ENCODE measurements around the gene ARHGAP32.
"Not testable (repeated sequence)": the region's sequence is repeated elsewhere in the genome, so short reads cannot be mapped to it uniquely, and the experiment has no call there.

ARHGAP32 gene

DNA sequence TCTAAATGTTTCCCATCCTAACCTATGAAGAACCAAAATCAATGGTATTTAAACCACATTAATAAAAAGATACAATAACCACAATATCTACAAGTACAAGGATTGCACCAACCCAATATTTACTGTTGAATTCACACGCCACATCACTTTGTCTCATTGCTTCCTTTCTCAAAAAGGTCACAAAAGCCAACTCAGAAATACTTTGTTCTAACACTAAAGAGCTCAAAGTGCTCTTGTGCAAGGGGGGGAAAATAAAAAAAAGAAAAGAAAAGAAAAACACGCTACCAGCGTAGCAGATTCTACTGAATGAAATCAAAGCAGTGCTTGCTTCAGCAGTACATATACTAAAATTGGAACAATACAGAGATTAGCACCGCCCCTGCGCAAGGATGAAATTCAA, 10.5 kb upstream of the ARHGAP32 start:
- no peak for DNase-seq (ENCODE audit: low spot score)

DNA sequence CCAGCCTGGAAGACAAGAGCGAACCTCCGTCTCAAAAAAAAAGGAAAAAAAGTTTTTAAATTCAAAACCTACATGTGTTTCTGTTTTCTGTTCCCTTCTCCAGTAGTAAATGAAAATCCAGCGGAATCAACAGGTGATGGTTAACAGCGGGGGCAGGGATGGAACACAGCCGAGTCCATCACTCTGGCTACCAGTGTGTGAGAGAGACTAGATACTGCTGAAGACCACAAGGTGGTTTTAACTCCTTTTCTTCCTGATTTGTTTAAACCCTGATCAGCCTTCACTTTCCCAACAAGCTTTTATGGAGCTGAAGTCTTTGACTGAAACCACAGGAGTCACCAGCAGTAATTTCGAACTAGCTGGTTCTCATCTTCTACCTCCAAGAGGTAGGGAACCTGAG, 3.6 kb upstream of the ARHGAP32 start:
- DNase-seq (ENCODE audit: low spot score): no peak

GRCh38 chr11:129191649-129192048, 476 bp downstream of the ARHGAP32 start:
- DNase-seq (ENCODE audit: low spot score): no peak

DNA sequence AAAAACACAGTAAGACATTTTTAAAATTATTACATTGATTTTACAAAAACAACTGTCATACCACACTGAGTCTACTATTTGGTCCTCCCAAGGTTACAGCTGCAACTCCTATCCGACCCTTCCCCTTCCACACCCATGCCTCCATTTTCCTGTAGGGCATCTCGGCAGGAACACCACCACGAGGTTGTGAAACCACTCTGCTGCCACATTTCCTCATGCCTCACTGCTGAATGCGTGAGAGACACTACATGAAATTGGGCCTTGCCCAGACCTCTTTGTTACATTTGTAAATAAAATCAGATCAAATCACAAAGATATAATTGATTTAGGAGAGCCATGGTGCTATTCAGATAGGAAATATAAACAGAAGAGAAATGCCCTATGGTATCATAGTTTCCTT, 2.0 kb downstream of the ARHGAP32 start:
- no peak for DNase-seq (ENCODE audit: low spot score)

DNA sequence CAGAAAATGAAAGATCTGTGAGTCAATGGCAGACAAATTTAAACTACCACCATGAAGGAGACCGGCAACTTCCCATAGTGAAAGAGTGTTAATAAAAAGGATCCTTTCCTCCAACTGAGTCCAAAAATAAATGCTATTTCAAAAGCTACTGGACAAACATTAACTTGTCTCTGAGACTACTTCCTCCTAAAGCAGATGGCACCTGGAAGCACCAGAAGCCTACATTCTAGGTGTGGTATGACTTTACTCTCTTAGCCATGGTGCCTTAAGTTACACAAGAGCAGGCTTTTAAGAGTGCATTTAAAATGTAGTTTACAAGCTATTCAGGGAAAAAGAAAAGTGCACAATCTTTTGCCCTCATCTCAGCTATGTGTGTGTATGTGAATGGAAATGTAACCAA, 2.5 kb downstream of the ARHGAP32 start:
- no peak for DNase-seq (ENCODE audit: low spot score)

- DNase-seq (ENCODE audit: low spot score): not testable (repeated sequence)
Observed at GRCh38 chr11:129185082-129185481, 7.0 kb downstream of the ARHGAP32 start.

DNA sequence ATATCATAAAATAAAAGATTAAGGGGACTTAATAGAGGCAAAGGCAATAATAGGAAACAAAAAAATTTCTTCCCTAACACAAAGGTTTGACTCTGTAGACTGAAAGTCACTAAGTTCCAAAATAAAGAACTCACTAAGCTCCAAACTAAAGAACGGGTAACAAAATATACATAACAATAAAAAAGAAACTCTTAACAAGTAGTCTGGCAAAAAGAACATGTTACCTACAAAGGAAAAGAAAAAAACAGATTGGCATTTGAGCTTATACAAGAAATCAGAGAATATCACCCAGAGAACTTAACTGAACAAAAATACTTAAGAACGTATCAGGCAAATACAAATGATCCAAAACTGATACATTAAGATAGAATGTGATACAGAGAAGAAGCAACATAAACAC, 7.5 kb downstream of the ARHGAP32 start:
- DNase-seq (ENCODE audit: low spot score): no peak

DNA sequence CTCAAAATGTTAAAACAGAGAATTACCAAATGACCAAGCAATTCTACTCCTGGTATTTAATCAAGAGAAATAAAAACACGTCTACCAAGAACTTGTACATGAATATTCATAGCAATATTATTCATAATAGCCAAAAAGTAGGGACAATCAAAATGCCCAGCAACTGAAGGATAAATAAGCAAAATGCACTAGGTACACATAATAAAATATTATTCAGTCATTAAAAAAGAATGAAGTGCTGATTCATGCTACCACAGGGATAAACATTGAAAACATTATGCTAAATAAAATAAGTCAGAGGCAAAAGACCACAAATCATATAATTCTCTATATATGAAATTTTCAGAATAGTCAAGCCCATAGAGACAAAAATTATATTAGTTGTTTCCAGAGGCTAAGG, 24.8 kb downstream of the ARHGAP32 start:
- DNase-seq (ENCODE audit: low spot score): no peak

- no peak for DNase-seq (ENCODE audit: low spot score)
Observed at GRCh38 chr11:129163714-129164164, 28.4 kb downstream of the ARHGAP32 start.

DNA sequence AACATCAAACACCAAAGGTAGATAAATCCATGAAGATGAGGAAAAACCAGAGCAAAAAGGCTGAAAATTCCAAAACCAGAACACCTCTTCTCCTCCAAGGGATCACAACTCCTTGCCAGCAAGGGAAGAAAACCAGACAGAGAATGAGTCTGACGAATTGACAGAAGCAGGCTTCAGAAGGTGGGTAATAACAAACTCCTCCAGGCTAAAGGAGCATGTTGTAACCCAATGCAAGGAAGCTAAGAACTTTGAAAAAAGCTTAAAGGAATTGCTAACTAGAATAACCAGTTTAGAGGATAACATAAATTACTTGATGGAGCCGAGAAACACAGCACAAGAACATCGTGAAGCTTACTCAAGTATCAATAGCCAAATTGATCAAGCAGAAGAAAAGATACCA, 35.0 kb downstream of the ARHGAP32 start:
- not testable (repeated sequence) for DNase-seq (ENCODE audit: low spot score)

DNA sequence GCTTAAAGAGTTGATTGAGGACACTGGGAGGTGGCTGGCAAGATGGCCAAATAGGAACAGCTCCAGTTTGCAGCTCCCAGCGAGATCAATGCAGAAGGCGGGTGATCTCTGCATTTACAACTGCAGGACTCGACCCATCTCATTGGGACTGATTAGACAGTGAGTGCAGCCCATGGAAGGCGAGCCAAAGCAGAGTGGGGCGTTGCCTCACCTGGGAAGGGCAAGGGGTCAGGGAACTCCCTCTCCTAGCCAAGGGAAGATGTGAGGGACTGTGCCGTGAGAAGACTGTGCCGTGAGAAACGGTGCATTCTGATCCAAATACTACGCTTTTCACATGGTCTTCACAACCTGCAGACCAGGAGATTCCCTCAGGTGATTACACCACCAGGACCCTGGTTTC, 36.4 kb downstream of the ARHGAP32 start:
- DNase-seq (ENCODE audit: low spot score): no peak

GRCh38 chr11:129148487-129148886, 43.6 kb downstream of the ARHGAP32 start:
- DNase-seq (ENCODE audit: low spot score): no peak

- DNase-seq (ENCODE audit: low spot score): no peak
Observed at GRCh38 chr11:129146191-129146590, 45.9 kb downstream of the ARHGAP32 start.

- no peak for DNase-seq (ENCODE audit: low spot score)
Observed at GRCh38 chr11:129145276-129145675, 46.8 kb downstream of the ARHGAP32 start.

DNA sequence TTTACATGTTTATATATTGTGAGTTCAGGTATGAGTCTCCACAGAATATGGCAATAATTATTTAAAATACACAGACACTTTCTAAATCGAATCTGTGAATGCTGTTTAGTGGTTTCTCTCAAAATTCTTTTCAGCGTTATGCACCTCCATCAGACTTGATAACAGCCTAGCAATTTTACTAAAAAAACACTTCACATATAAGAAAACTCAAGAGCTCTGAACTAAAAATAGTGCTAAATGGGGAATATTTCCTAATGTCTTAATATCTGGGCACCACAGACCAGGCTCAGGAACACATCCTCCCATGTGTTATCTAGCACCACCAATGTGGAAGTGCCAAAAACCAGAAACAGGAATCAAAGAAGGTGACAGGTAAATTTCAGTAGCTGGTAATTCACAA, 47.9 kb downstream of the ARHGAP32 start:
- no peak for DNase-seq (ENCODE audit: low spot score)

DNA sequence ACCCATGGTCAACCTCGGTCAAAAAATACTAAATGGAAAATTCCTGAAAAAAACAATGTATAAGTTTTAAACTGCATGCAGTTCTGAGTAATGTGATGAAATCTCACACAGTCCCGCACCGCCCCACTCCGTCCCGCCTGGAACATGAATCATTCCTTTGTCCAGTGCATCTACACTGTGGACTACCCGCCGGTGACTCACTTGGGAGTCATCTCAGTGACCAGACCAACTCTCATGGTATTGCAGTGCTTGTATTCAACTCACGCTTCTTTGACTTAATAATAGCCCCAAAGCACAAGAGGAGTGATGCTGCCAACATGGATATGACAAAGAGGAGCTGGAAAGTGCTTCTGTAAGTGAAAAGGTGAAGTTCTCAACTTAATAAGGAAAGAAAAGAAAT, 48.8 kb downstream of the ARHGAP32 start:
- DNase-seq (ENCODE audit: low spot score): no peak

GRCh38 chr11:129141748-129142523, 50.2 kb downstream of the ARHGAP32 start:
- no peak for DNase-seq (ENCODE audit: low spot score)

GRCh38 chr11:129131316-129131715, 60.8 kb downstream of the ARHGAP32 start:
- no peak for DNase-seq (ENCODE audit: low spot score)

- DNase-seq (ENCODE audit: low spot score): not testable (repeated sequence)
Observed at GRCh38 chr11:129128881-129129620, 63.1 kb downstream of the ARHGAP32 start.

DNA sequence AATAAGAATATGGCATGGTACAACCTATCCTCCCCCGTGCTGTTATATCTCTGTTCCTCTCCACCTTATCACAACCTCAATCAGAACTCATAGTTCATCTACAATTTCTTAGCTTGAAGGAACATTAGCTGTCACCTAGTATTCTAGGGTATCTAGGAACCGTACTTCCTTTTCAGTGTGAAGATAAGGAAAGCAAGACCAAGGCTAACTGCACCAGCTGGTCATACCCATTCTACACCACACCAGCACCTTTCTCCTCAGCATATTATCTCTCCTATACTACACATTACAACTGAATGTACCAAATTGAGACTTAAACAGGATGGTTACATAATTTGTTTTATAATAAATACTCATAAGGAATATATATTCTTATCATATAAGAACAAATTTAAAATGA, 73.1 kb downstream of the ARHGAP32 start:
- no peak for DNase-seq (ENCODE audit: low spot score)

GRCh38 chr11:129117595-129118350, 74.4 kb downstream of the ARHGAP32 start:
- DNase-seq (ENCODE audit: low spot score): no peak

DNA sequence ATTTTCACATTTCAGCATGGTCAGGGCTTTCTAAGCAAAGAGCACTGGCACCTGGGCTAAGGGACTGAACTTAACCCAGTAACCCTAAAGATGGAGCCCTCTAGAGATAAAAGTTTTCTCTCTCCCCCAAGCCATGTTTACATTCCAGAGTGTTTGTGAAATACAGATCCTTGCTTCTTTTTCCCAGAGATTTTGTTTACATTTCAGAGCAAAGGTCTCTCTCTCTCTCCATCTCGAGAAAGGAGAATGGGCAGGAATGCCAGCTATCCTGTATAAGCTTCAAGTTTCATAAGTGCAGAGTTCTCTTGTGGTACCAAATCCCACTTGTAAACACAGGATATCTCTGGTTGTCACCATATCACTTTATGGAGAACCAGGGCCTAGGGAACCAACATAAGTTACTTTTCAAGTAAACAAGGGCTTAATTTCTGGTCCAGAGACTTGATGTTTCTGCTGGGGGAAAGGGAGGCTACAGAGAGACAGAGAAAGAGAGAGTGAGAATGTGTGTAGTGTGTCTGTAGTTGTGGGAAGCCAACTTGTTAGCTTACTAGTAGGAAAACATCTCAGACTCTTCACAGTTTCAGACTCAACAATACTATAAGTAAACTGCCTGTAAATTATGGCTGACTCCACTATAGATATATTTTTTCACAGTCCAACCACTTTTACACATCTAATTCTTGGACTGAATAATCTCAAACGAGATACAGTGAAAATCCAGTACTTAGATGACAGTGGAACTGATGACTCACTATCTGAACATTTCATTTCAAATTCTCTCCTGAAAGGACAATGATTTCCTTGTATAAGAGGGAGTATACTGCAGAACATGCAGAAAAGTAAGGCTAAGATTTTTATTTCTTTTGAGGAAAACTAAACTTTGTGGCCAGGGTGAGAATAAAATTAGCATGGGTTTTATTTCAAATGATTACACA, 76.2 kb downstream of the ARHGAP32 start:
- no peak for DNase-seq (ENCODE audit: low spot score)
